ENCODE data around the gene MMP2.
A peak's percentile ranks its signal among the peaks of the same experiment; 100 is the strongest.

Gene MMP2

GRCh38 chr16:55470533-55471371 is 8.2 kb upstream of the MMP2 start:
- H3K36me3 ChIP-seq (ENCODE audit: control insufficient read depth, insufficient read depth, low read length), result no peaks in the 10 kb centered on the region
- no peak overlapping the region for H3K4me3 ChIP-seq (ENCODE audit: low read depth, low read length)
- peaks cover 87% of the 10 kb centered on the region for H3K27me3 ChIP-seq (ENCODE audit: control insufficient read depth, insufficient read depth, low read length)
- no peaks in the 10 kb centered on the region for H3K9me3 ChIP-seq (ENCODE audit: control insufficient read depth, insufficient read depth, low read length)
- H3K4me1 ChIP-seq (ENCODE audit: control insufficient read depth, insufficient read depth, low read length), result peaks cover 7% of the 10 kb centered on the region
- H3K9ac ChIP-seq (ENCODE audit: low read depth, low read length), result no peak overlapping the region

- Histone ChIP-seq H3K4me3 (ENCODE audit: low read depth, low read length) (no peak overlapping the region), H3K36me3 (ENCODE audit: control insufficient read depth, insufficient read depth, low read length) (no peaks in the 10 kb centered on the region), H3K9ac (ENCODE audit: low read depth, low read length) (no peak overlapping the region), H3K4me1 (ENCODE audit: control insufficient read depth, insufficient read depth, low read length) (peaks cover 7% of the 10 kb centered on the region), H3K9me3 (ENCODE audit: control insufficient read depth, insufficient read depth, low read length) (no peaks in the 10 kb centered on the region), H3K27me3 (ENCODE audit: control insufficient read depth, insufficient read depth, low read length) (peaks cover 90% of the 10 kb centered on the region)
Measured at GRCh38 chr16:55471448-55472097, 7.4 kb upstream of the MMP2 start.

GRCh38 chr16:55473587-55473986 is 5.4 kb upstream of the MMP2 start:
- no peaks in the 10 kb centered on the region for H3K9me3 ChIP-seq (ENCODE audit: control insufficient read depth, insufficient read depth, low read length)

GRCh38 chr16:55474821-55475220 is 4.2 kb upstream of the MMP2 start:
- Histone ChIP-seq H3K9ac (ENCODE audit: low read depth, low read length) (no peak overlapping the region), H3K9me3 (ENCODE audit: control insufficient read depth, insufficient read depth, low read length) (no peaks in the 10 kb centered on the region)

More at GRCh38 chr16:55473587-55473986, 5.4 kb upstream of the MMP2 start:
- Histone ChIP-seq H3K36me3 (ENCODE audit: control insufficient read depth, insufficient read depth, low read length) (no peaks in the 10 kb centered on the region), H3K9ac (ENCODE audit: low read depth, low read length) (no peak overlapping the region), H3K27me3 (ENCODE audit: control insufficient read depth, insufficient read depth, low read length) (peaks cover 90% of the 10 kb centered on the region), H3K4me1 (ENCODE audit: control insufficient read depth, insufficient read depth, low read length) (peaks cover 14% of the 10 kb centered on the region), H3K4me3 (ENCODE audit: low read depth, low read length) (no peak overlapping the region)

GRCh38 chr16:55475919-55476318 is 3.1 kb upstream of the MMP2 start:
- Histone ChIP-seq H3K9me3 (ENCODE audit: control insufficient read depth, insufficient read depth, low read length) (no peaks in the 10 kb centered on the region), H3K4me1 (ENCODE audit: control insufficient read depth, insufficient read depth, low read length) (peaks cover 15% of the 10 kb centered on the region), H3K9ac (ENCODE audit: low read depth, low read length) (no peak overlapping the region), H3K27me3 (ENCODE audit: control insufficient read depth, insufficient read depth, low read length) (peaks cover 87% of the 10 kb centered on the region), H3K36me3 (ENCODE audit: control insufficient read depth, insufficient read depth, low read length) (no peaks in the 10 kb centered on the region), H3K4me3 (ENCODE audit: low read depth, low read length) (no peak overlapping the region)

More at GRCh38 chr16:55474821-55475220, 4.2 kb upstream of the MMP2 start:
- Histone ChIP-seq H3K36me3 (ENCODE audit: control insufficient read depth, insufficient read depth, low read length) (no peaks in the 10 kb centered on the region), H3K27me3 (ENCODE audit: control insufficient read depth, insufficient read depth, low read length) (peaks cover 80% of the 10 kb centered on the region), H3K4me3 (ENCODE audit: low read depth, low read length) (no peak overlapping the region), H3K4me1 (ENCODE audit: control insufficient read depth, insufficient read depth, low read length) (peaks cover 15% of the 10 kb centered on the region)

- H3K9ac ChIP-seq (ENCODE audit: low read depth, low read length), result no peak overlapping the region
- H3K9me3 ChIP-seq (ENCODE audit: control insufficient read depth, insufficient read depth, low read length), result no peaks in the 10 kb centered on the region
- no peak overlapping the region for H3K4me3 ChIP-seq (ENCODE audit: low read depth, low read length)
- H3K36me3 ChIP-seq (ENCODE audit: control insufficient read depth, insufficient read depth, low read length), result no peaks in the 10 kb centered on the region
- peaks cover 87% of the 10 kb centered on the region for H3K27me3 ChIP-seq (ENCODE audit: control insufficient read depth, insufficient read depth, low read length)
- H3K4me1 ChIP-seq (ENCODE audit: control insufficient read depth, insufficient read depth, low read length), result peaks cover 21% of the 10 kb centered on the region
Measured at GRCh38 chr16:55476625-55477533, 2.1 kb upstream of the MMP2 start.

- H3K9ac ChIP-seq (ENCODE audit: low read depth, low read length), result no peak overlapping the region
- H3K36me3 ChIP-seq (ENCODE audit: control insufficient read depth, insufficient read depth, low read length), result no peaks in the 10 kb centered on the region
- no peaks in the 10 kb centered on the region for H3K9me3 ChIP-seq (ENCODE audit: control insufficient read depth, insufficient read depth, low read length)
- peaks cover 21% of the 10 kb centered on the region for H3K4me1 ChIP-seq (ENCODE audit: control insufficient read depth, insufficient read depth, low read length)
- peak overlapping the region; percentile 46 for H3K4me3 ChIP-seq (ENCODE audit: low read depth, low read length)
- peaks cover 87% of the 10 kb centered on the region for H3K27me3 ChIP-seq (ENCODE audit: control insufficient read depth, insufficient read depth, low read length)
Measured at GRCh38 chr16:55477736-55478135, 1.3 kb upstream of the MMP2 start.

GRCh38 chr16:55479430-55480140 is 587 bp downstream of the MMP2 start:
- Histone ChIP-seq H3K9ac (ENCODE audit: low read depth, low read length) (no peak overlapping the region), H3K4me1 (ENCODE audit: control insufficient read depth, insufficient read depth, low read length) (peaks cover 21% of the 10 kb centered on the region), H3K27me3 (ENCODE audit: control insufficient read depth, insufficient read depth, low read length) (peaks cover 78% of the 10 kb centered on the region), H3K4me3 (ENCODE audit: low read depth, low read length) (peak overlapping the region; percentile 46), H3K9me3 (ENCODE audit: control insufficient read depth, insufficient read depth, low read length) (no peaks in the 10 kb centered on the region), H3K36me3 (ENCODE audit: control insufficient read depth, insufficient read depth, low read length) (no peaks in the 10 kb centered on the region)

- Histone ChIP-seq H3K4me1 (ENCODE audit: control insufficient read depth, insufficient read depth, low read length) (peaks cover 17% of the 10 kb centered on the region), H3K9ac (ENCODE audit: low read depth, low read length) (no peak overlapping the region), H3K4me3 (ENCODE audit: low read depth, low read length) (peak overlapping the region; percentile 46), H3K36me3 (ENCODE audit: control insufficient read depth, insufficient read depth, low read length) (no peaks in the 10 kb centered on the region), H3K27me3 (ENCODE audit: control insufficient read depth, insufficient read depth, low read length) (peaks cover 77% of the 10 kb centered on the region), H3K9me3 (ENCODE audit: control insufficient read depth, insufficient read depth, low read length) (no peaks in the 10 kb centered on the region)
Measured at GRCh38 chr16:55480228-55480655, 1.2 kb downstream of the MMP2 start.

GRCh38 chr16:55481023-55481422 is 2.0 kb downstream of the MMP2 start:
- H3K9me3 ChIP-seq (ENCODE audit: control insufficient read depth, insufficient read depth, low read length), result no peaks in the 10 kb centered on the region
- H3K36me3 ChIP-seq (ENCODE audit: control insufficient read depth, insufficient read depth, low read length), result no peaks in the 10 kb centered on the region
- no peak overlapping the region for H3K9ac ChIP-seq (ENCODE audit: low read depth, low read length)
- peaks cover 14% of the 10 kb centered on the region for H3K4me1 ChIP-seq (ENCODE audit: control insufficient read depth, insufficient read depth, low read length)
- H3K27me3 ChIP-seq (ENCODE audit: control insufficient read depth, insufficient read depth, low read length), result peaks cover 69% of the 10 kb centered on the region
- H3K4me3 ChIP-seq (ENCODE audit: low read depth, low read length), result no peak overlapping the region

GRCh38 chr16:55482056-55482455 is 3.1 kb downstream of the MMP2 start:
- Histone ChIP-seq H3K36me3 (ENCODE audit: control insufficient read depth, insufficient read depth, low read length) (no peaks in the 10 kb centered on the region), H3K9ac (ENCODE audit: low read depth, low read length) (no peak overlapping the region), H3K4me3 (ENCODE audit: low read depth, low read length) (no peak overlapping the region)

More at GRCh38 chr16:55482056-55482455, 3.1 kb downstream of the MMP2 start:
- H3K27me3 ChIP-seq (ENCODE audit: control insufficient read depth, insufficient read depth, low read length), result peaks cover 59% of the 10 kb centered on the region
- no peaks in the 10 kb centered on the region for H3K9me3 ChIP-seq (ENCODE audit: control insufficient read depth, insufficient read depth, low read length)
- H3K4me1 ChIP-seq (ENCODE audit: control insufficient read depth, insufficient read depth, low read length), result peaks cover 14% of the 10 kb centered on the region

All from iPS-15b (cell line).